ENCODE measurements around the gene CILP2.

Gene CILP2

GRCh38 chr19:19525611-19526380 is 12.3 kb upstream of the CILP2 start:
- no peaks in the 10 kb centered on the region for H3K27me3 ChIP-seq (ENCODE audit: control insufficient read depth, low read length)
- no peaks in the 10 kb centered on the region for H3K9me2 ChIP-seq (replicated peaks; ENCODE audit: control insufficient read depth, low read length)
- H3K4me3 ChIP-seq (ENCODE audit: low read length), result peak overlapping the region; percentile 73
- H4K20me1 ChIP-seq (ENCODE audit: control insufficient read depth, insufficient read depth, low read depth, low read length), result no peaks in the 10 kb centered on the region
- H3K4me1 ChIP-seq (ENCODE audit: control insufficient read depth, low read length), result peaks cover 54% of the 10 kb centered on the region
- TF ChIP-seq EZH2phosphoT487 (IDR thresholded peaks at IDR 0.05; ENCODE audit: borderline replicate concordance, low read length) (no peak), CTCF (IDR thresholded peaks at IDR 0.05; ENCODE audit: low read depth, low read length, poor library complexity, severe bottlenecking) (peak; percentile 13)
- H3K36me3 ChIP-seq (ENCODE audit: control insufficient read depth, low read length), result peaks cover 64% of the 10 kb centered on the region
- H3K27ac ChIP-seq (ENCODE audit: low read depth, low read length), result peak overlapping the region; percentile 82
- H3F3A ChIP-seq (ENCODE audit: control insufficient read depth, insufficient read depth), result peaks cover 13% of the 10 kb centered on the region
- no peaks in the 10 kb centered on the region for H3K9me3 ChIP-seq (ENCODE audit: control insufficient read depth, insufficient read depth, low read length)
- peaks cover 58% of the 10 kb centered on the region for H3K79me2 ChIP-seq (ENCODE audit: control insufficient read depth, low read length)
- peak overlapping the region; percentile 99 for H3K4me2 ChIP-seq (ENCODE audit: low read length)

GRCh38 chr19:19526581-19527370 is 11.3 kb upstream of the CILP2 start:
- no peaks in the 10 kb centered on the region for H3K27me3 ChIP-seq (ENCODE audit: control insufficient read depth, low read length)
- peaks cover 52% of the 10 kb centered on the region for H3K4me1 ChIP-seq (ENCODE audit: control insufficient read depth, low read length)
- peaks cover 48% of the 10 kb centered on the region for H3K79me2 ChIP-seq (ENCODE audit: control insufficient read depth, low read length)
- H3K4me3 ChIP-seq (ENCODE audit: low read length), result peak overlapping the region; percentile 73
- no peaks in the 10 kb centered on the region for H3K9me3 ChIP-seq (ENCODE audit: control insufficient read depth, insufficient read depth, low read length)
- peaks cover 15% of the 10 kb centered on the region for H3F3A ChIP-seq (ENCODE audit: control insufficient read depth, insufficient read depth)
- no peaks in the 10 kb centered on the region for H4K20me1 ChIP-seq (ENCODE audit: control insufficient read depth, insufficient read depth, low read depth, low read length)
- TF ChIP-seq CTCF (IDR thresholded peaks at IDR 0.05; ENCODE audit: low read depth, low read length, poor library complexity, severe bottlenecking) (no peak), EZH2phosphoT487 (IDR thresholded peaks at IDR 0.05; ENCODE audit: borderline replicate concordance, low read length) (no peak)
- peaks cover 61% of the 10 kb centered on the region for H3K36me3 ChIP-seq (ENCODE audit: control insufficient read depth, low read length)
- peak overlapping the region; percentile 82 for H3K27ac ChIP-seq (ENCODE audit: low read depth, low read length)
- no peaks in the 10 kb centered on the region for H3K9me2 ChIP-seq (replicated peaks; ENCODE audit: control insufficient read depth, low read length)
- peak overlapping the region; percentile 99 for H3K4me2 ChIP-seq (ENCODE audit: low read length)

- Histone ChIP-seq H3K4me1 (ENCODE audit: control insufficient read depth, low read length) (peaks cover 55% of the 10 kb centered on the region), H3K4me2 (ENCODE audit: low read length) (peak overlapping the region; percentile 99), H3K4me3 (ENCODE audit: low read length) (no peak overlapping the region), H3K9me2 (replicated peaks; ENCODE audit: control insufficient read depth, low read length) (no peaks in the 10 kb centered on the region), H3K27ac (ENCODE audit: low read depth, low read length) (peak overlapping the region; percentile 82), H3K9me3 (ENCODE audit: control insufficient read depth, insufficient read depth, low read length) (no peaks in the 10 kb centered on the region), H3K36me3 (ENCODE audit: control insufficient read depth, low read length) (peaks cover 65% of the 10 kb centered on the region), H4K20me1 (ENCODE audit: control insufficient read depth, insufficient read depth, low read depth, low read length) (no peaks in the 10 kb centered on the region), H3K79me2 (ENCODE audit: control insufficient read depth, low read length) (peaks cover 42% of the 10 kb centered on the region), H3K27me3 (ENCODE audit: control insufficient read depth, low read length) (no peaks in the 10 kb centered on the region), H3F3A (ENCODE audit: control insufficient read depth, insufficient read depth) (peaks cover 15% of the 10 kb centered on the region)
- no peak for TF ChIP-seq EZH2phosphoT487 (IDR thresholded peaks at IDR 0.05; ENCODE audit: borderline replicate concordance, low read length)
- no peak for TF ChIP-seq CTCF (IDR thresholded peaks at IDR 0.05; ENCODE audit: low read depth, low read length, poor library complexity, severe bottlenecking)
Observed at GRCh38 chr19:19527371-19527656, 10.8 kb upstream of the CILP2 start.

Data from DOHH2 (cell line).